ENCODE measurements around the gene MRPL2. TPM values are rescaled to one million over a fixed set of nuclear protein-coding genes. Genes with fewer than 3 reads are reported as not detected.

Gene MRPL2
- 10 to 100 TPM; 14.4 to 44.4 (median 16.1) TPM for total RNA-seq

DNA sequence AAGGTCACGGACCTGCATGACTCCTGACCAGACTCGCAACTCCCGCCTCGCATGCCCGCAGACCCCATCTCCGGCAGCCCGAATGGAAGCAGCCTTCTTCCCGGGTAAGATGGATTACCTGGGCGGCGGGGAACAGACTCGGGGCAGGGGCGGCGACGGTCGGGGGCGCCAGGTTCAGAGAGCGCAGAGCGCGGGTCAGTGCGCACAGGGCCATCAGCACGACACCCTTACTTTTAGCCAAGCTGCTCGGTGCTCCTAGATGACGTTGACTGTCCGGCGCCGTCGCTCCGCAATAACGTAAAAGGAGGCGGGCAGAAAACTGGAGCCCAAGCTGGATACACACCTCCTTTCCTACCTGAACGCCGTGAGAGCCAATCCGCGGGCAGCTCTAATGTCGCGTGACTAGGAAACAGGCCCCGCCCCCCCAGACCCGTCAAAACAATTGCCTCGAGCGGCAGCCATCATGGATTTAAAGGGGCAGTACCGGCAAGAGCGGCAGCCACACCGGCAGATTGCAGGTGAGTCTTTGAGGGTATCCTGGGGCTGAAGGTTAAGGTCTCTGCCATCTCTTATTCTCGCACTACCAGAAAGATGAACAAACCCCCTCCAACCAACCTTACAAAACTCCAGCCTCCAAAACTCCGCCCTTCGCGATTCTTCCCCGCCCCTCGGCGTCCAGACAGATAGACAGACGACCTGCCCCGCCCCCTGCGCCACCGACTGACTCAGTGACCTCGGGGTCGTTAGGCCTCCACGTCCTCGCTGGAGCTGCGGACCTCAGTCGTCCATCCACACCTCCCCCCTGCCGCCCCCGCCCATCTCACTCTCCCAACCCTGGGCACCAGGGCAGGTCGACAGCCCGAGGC, at the start of gene MRPL2, which contains the start of gene KLC4:
Gene MRPL2 (minus strand): TSS at position 267 of the 866 bp plus-strand sequence. CDS start 53 bp downstream, at position 214.
Gene KLC4 (plus strand): TSS at position 464 of the 866 bp plus-strand sequence. CDS start 1,705 bp downstream, outside the sequence.
- TF ChIP-seq, protein P1, sequence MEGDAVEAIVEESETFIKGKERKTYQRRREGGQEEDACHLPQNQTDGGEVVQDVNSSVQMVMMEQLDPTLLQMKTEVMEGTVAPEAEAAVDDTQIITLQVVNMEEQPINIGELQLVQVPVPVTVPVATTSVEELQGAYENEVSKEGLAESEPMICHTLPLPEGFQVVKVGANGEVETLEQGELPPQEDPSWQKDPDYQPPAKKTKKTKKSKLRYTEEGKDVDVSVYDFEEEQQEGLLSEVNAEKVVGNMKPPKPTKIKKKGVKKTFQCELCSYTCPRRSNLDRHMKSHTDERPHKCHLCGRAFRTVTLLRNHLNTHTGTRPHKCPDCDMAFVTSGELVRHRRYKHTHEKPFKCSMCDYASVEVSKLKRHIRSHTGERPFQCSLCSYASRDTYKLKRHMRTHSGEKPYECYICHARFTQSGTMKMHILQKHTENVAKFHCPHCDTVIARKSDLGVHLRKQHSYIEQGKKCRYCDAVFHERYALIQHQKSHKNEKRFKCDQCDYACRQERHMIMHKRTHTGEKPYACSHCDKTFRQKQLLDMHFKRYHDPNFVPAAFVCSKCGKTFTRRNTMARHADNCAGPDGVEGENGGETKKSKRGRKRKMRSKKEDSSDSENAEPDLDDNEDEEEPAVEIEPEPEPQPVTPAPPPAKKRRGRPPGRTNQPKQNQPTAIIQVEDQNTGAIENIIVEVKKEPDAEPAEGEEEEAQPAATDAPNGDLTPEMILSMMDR (IDR thresholded peaks at IDR 0.05), result peak in 1 of 4 experiments; percentile 14
- peak; percentile 61 to 81 for TF ChIP-seq POLR2A (IDR thresholded peaks at IDR 0.05)
- peak within 1 kb of the TSS; percentile 85 to 90 for H3K27ac ChIP-seq
- H3K36me3 ChIP-seq, result no peaks in the 10 kb centered on the region

GRCh38 chr6:43107344-43108062, 48.3 kb upstream of the MRPL2 start:
- TF ChIP-seq, protein P1 (IDR thresholded peaks at IDR 0.05), result no peak
- TF ChIP-seq POLR2A (IDR thresholded peaks at IDR 0.05), result no peak
- intact Hi-C loops (cut with DNase I; ENCODE audit: low total_unique reads), result no loop called here

More for the DNA sequence above, at the start of gene MRPL2, which contains the start of gene KLC4:
- peak; percentile 99 for DNase-seq
- no peaks in the 10 kb centered on the region for H3K27me3 ChIP-seq
- H3K9me3 ChIP-seq, result no peaks in the 10 kb centered on the region
- peaks cover 9 to 11% of the 10 kb centered on the region in 2 donors for H3K4me1 ChIP-seq
- intact Hi-C loops (cut with DNase I; ENCODE audit: low total_unique reads), result no loop called here
- H3K4me3 ChIP-seq, result peak within 1 kb of the TSS; percentile 88 to 90

GRCh38 chr6:43105538-43106222, 46.4 kb upstream of the MRPL2 start:
- intact Hi-C loops (cut with DNase I; ENCODE audit: low total_unique reads), result no loop called here
- TF ChIP-seq, protein P1 (IDR thresholded peaks at IDR 0.05), result no peak
- no peak for TF ChIP-seq POLR2A (IDR thresholded peaks at IDR 0.05)
- no peak for DNase-seq

More at GRCh38 chr6:43107344-43108062, 48.3 kb upstream of the MRPL2 start:
- Histone ChIP-seq H3K4me1 (no peaks in the 10 kb centered on the region), H3K4me3 (no peak overlapping the region), H3K9me3 (no peaks in the 10 kb centered on the region), H3K27me3 (no peaks in the 10 kb centered on the region), H3K36me3 (no peaks in the 10 kb centered on the region), H3K27ac (no peak overlapping the region)
- DNase-seq, result no peak

DNA sequence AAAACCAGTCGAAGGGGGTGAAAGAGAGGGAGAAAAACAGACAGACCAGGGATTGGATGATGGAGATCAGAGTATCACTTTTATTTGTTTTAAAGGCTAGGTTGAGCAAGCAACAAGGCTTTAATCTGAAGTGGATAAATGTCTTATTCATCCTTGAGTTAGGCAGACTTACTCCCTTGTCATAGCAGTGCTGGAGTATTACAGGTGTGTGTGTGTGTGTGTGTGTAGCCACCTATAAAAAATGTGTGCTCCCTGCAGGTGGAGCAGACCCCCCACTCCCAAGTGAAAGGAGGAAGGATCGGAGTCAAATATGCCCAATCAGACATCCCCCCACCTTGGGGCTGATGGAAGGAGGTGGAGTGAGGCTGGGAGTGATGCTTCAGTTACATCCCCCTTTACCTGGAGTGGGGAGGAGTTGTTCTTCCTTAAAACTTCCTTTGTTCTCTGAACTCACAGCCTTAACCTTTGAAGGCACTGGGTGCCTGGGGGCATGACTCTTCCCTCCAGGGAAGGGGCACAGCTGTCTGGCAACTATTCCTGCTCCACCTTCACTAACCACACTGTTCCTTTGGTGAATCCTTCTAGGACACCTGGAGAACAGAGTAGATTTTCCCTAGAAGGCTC, 44.1 kb upstream of the MRPL2 start:
- no peak for DNase-seq
- no peaks in the 10 kb centered on the region for H3K36me3 ChIP-seq
- no peaks in the 10 kb centered on the region for H3K9me3 ChIP-seq
- intact Hi-C loops (cut with DNase I; ENCODE audit: low total_unique reads), result no loop called here
- H3K27ac ChIP-seq, result no peak overlapping the region
- no peak overlapping the region for H3K4me3 ChIP-seq
- H3K27me3 ChIP-seq, result no peaks in the 10 kb centered on the region
- no peaks in the 10 kb centered on the region for H3K4me1 ChIP-seq
- no peak for TF ChIP-seq POLR2A (IDR thresholded peaks at IDR 0.05)
- TF ChIP-seq, protein P1 (IDR thresholded peaks at IDR 0.05), result no peak

More at GRCh38 chr6:43105538-43106222, 46.4 kb upstream of the MRPL2 start:
- Histone ChIP-seq H3K4me3 (no peak overlapping the region), H3K36me3 (no peaks in the 10 kb centered on the region), H3K27me3 (no peaks in the 10 kb centered on the region), H3K4me1 (no peaks in the 10 kb centered on the region), H3K9me3 (no peaks in the 10 kb centered on the region), H3K27ac (no peak overlapping the region)

All from uterus (tissue), 4 donors.